ENCODE measurements around the gene COL23A1.
A peak's percentile ranks its signal among the peaks of the same experiment; 100 is the strongest.

The COL23A1 gene

DNA sequence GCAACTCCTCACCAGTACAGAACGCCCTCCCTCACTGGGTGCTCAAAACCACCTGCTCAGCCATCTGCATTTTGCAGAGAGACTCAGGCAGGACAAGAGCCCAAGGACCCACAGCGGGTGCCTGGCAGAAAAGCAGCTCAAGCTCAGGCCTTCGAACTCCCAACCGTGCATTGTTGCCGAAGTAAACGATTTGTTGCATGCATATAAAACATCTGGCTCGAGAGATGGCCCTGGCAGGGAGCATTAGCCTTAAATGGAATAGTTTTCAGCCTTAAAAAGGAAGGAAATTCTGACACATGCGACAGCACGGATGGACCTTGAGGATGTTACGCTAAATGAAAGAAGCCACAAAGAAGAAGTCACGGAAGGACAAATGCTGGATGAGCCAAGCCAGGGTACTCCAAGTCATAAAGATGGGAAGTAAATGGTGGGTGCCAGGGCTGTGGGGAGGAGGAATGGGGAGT, 197.2 kb downstream of the COL23A1 start:
- no peak for DNase-seq (ENCODE audit: low read depth)

DNA sequence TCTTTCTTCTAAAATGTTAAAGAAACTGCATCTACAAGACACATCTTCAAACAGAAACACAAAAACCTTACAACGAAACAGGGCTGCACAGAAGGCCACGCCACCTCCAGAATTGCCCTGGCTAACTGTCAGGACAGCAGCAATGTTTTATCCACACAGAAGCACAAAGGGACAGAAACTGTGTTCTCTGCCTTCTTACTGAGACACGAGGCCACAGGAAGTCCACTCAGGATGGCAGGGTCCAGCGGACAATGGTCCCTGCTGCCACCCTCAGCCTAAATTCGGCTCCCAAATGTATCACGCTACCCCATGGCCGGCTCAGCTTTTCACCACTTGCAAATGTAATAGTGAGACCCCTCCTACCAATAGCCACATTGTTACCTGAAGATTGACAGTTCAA, 197.8 kb downstream of the COL23A1 start:
- DNase-seq (ENCODE audit: low read depth) = no peak

DNA sequence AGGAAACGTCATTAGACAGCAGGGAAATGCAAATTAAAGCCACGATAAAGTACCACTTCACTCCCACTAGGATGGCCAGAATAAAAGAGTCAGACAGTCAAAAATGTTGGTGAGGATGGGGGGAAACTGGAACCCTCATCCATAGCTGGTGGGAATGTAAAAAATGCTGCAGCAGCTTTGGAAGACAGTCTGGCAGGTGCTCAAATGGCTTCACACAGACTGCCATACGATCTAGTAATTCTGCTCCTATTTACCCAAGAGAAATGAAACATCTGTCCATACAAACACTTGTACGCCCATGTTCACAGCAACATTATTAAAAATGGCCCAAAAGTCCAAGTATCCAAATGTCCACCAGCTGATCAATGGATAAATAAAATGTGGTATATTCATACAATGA, 198.7 kb downstream of the COL23A1 start:
- no peak for DNase-seq (ENCODE audit: low read depth)

DNA sequence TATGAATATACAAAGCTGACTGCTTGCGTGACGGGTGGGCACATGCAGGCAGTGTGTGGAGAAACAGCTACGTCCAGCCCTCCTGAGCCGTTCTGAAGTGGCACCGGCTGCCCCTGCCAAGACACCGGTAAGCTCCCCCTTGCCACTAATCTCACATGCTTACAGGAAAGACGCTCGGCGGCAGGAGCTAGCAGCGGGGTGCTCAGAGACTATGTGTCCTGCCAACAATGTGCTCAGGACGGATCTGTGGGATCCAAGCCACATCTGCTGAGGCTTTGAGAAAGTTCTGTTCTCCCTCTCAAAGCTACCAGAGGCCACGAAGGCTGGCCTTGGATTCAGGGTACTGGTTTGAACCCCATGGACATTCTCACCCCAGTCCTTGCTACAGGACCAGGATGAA, 200.4 kb downstream of the COL23A1 start:
- DNase-seq (ENCODE audit: low read depth) = no peak

DNA sequence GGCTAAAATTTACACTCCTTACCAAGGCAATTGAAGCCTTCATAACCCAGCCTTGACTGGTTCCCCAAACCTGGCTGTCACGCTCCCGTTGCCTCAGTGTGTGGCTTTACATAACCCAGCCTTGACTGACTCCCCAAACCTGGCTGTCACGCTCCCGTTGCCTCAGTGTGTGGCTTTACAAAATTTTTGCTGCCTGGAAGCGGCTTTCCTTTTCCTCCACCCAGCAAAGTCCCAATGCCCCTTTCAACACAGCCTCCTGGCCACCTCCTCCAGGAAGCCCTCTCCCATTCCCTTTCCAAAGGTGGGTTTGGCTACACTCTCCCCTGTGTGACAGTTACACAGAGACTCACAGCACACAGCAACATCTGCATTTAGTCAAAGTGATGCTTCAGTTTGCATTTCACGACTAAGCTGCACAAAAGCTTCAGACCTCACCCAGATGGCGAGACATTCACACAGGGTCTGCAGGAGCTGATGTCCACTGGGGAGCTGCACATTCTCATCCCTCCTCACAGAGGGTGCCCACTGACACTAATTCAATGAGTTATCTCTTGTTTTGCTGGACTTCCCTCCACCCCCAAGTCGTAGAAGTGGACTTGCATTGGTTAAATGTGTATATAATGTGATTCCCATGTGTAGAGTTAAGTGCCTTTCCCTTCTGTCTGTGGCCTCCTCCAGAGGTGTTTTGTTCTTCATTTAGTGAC, 201.0 kb downstream of the COL23A1 start:
- DNase-seq (ENCODE audit: low read depth) = no peak

DNA sequence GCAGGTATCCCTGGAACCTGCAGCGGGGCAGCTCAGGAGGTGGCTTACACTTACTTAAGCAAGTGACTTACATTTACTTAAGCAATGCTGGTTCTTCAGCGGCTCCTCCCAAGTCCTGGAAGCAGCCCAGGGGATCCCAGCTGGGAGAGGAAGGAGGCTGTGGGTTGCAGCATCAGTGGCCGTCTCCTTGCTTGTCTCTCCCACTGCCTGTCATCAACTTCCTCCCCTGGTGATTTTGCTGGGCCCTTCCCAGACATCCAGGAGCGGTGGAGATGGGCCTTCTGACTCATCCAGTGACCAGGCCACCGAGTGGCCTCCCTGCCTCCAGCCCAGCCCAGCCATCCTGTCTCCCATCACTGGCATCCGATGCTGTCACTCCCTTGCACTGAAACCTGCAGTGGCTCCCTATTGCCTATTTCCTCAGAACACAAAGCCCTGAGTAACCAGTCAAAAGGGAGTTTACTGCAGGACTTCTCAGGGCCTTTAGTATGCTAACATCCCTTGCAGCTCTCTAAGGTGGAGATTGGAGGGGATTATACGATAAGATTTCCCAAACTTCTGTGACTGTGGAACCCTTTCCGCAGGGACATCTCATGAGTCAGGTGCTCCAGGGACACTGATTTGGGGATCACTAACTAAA, 201.7 kb downstream of the COL23A1 start:
- DNase-seq (ENCODE audit: low read depth) = peak; percentile 9

DNA sequence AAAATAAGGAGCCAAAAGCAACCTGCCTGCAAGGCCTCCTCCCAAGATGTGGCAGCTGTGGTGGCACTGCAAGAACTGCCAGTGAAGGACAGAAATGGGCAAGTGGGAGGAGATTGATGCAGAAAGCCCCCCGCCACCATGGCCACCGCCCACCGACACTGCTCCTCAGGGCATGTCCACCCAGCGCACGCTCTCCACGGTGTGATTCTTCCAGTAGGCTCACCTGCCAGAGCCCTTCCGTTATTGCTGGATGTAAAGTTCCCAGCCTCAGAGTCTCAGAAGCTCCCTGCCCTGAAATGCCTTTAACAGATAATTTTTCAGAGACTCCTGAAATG, 202.4 kb downstream of the COL23A1 start:
- no peak for DNase-seq (ENCODE audit: low read depth)

DNA sequence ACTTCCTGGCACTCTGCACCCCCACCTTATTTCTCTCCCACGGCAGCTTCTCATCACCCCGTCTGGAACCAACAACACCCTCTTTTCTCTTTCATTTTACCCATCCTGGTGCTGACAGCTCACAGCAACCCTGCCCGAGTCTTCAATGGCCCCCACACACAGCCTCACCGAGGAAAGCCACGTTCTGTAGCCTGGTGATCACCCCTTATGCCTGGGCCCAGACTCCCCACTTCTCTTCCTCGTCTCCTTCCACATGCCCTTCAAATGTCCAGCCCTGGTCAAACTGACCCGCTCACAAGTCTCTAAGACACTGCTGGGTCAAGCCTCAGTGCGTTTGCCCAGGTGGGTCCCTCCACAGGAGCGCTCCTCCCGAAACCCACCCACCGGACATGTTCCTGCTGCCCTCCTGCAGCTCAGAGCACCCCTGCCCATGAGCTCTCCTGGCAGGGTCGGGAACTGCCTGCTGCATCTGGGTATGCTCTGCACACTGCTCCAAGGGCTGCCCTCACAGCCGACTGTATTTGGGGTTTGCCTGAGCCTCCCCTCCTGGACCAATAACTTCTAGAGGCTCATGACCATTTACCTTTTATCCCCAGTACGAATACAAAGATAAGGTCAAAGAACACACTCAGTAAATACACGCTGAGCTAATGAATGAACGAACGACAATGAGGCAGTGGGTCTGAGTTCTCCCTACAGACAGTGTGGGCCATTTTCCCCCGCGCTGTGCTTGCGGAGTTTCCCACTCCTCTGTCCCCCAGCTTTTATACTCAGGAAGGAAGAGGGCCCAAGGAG, 202.9 kb downstream of the COL23A1 start:
- no peak for DNase-seq (ENCODE audit: low read depth)

DNA sequence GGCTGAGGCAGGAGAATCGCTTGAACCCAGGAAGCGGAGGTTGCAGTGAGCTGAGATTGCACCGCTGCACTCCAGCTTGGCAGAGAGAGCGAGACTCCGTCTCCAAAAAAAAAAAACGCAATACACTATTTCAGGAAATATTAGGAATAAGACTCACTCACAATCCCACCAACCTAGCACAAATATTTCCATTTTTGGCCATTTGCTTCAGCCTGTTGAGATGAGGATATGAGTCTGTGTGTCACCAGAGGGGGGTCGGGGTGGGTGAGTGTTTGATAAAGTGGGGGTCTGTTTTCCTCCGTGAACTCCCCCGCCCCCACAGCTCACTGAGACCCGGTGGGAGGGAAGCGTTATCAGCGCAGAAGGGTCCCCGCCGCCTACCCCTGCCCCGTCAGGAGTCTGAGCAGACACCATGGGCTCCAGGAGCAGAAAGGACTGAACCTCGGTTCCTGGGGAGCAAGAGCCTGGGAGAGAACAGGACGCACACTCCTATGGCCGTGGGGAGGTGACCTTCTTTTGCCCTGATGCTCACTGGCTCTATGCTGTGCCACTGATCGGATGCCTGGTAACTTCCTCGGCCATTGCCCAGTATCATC, 203.8 kb downstream of the COL23A1 start:
- DNase-seq (ENCODE audit: low read depth) = no peak

DNA sequence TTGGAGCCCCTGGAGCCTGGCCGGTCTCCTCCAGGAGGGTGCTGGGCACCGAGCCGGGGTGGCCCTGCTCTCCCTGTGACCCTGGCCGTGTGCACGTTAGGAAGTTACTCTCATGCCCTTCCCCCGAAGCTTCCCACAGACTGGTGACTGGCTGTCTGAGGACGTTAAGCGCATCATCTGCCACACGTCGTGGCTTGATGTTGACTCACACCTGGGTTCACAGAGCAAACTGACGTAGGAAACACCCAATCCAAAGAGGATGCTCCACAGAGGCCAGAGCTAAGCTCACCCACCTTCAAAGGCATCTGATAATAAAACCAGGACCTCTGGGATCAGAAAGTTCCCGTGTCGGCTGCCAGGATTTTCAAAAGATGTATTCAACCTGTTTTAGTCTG, 204.7 kb downstream of the COL23A1 start:
- DNase-seq (ENCODE audit: low read depth) = peak; percentile 5

DNA sequence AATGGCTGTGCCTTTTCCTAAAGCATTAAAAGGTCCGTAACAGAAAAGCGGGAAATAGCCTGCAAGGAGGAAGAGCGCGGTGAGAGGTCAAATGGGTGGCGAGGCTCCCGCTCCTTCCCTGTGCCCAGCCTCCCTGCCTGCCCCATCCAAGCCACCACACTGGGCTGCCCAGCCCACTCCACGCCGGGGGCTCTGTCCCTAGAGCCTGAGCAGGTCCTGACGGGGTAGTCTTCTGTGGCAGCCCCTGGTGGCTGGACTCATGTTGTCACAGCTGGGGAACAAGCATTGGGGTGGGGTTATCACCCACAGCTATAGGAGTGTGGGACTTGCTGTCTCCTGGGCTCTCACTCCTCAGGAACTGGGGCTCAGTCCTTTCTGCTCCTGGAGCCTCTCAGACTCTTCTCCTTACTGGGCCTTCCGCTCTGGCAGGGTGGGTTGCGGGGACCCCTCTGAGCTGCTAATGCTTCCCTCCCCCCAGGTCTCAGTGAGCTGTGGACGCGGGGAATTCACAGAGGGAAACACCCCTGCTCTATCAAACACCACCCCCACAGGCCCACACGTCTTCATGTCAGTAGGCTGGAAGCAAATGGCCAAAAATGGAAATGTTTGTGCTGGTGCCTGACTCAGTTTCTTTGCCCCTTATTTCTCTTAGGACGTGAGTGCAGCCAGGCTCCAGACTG, 205.2 kb downstream of the COL23A1 start:
- no peak for DNase-seq (ENCODE audit: low read depth)

DNA sequence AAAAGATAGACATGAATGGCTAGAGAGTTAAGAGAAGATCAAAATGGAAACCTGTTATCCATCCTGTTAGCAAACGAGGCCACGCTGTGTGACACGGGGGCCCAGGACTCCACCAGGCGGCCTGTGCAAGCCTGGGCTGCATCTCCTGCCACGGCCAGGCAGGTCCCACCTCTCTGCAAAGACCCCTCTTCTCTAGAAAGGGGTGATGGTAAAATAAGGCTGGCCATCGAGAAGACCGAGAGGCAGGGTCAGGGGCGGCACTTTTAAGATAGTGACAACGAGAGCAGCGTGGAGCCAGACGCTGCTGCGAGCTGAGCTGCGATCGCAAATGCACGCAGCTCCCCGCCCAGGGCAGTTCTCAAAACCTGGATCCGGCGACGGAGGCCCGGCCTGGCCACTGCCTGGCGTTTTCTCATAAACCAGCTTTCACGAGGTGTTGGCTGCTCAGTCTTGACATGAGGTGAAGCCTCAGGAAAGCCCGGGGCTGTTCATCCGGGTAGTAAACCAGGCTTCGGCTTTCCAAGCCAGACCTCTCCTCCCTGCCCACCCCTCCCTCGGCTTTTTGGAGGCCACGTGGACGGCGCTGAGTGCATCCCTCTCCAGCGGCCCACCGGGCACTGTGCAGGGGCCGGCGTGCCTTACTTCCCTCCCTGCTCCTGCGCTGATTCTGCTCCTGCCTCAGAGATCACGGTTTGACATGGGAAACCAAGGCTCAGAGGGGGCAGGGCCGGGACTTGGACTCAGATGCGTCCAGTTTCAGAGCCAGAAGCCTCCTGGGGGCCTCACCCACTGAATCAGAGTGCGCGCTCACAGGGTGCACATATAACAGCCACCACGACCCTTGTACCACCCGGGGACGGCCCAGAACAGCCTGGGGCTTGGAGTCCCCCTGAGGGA, 206.0 kb downstream of the COL23A1 start:
- DNase-seq (ENCODE audit: low read depth) = no peak

DNA sequence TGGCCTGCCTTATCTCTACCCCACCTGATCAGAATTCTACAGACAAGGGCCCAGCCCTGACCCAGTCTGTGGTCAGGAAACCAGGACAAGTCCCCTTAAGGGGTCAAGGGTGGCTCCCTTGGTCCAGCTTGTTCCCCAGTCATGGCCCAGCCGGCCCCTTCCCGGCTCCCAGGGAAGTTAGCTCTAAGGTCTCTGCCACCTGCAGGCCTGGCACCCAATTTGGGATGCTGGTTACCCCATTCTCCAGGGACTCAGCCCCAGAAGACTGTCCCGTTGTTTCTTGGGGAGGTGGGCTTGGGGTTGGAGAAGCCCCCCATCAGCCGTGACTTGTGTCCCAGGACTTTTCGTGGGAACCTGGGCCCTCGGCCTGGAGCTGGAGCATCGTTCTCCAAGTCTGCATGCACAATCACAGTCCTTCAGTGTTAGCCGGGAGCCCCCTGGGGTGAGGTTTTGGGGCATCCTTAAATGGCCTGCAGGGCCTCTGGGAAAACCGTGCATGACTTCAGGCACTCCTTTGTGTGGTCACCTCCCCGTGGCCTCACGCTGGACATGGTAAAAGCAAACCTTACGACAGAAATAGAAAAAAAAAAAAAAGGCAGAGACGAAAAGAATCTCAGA, 206.8 kb downstream of the COL23A1 start:
- no peak for DNase-seq (ENCODE audit: low read depth)

DNA sequence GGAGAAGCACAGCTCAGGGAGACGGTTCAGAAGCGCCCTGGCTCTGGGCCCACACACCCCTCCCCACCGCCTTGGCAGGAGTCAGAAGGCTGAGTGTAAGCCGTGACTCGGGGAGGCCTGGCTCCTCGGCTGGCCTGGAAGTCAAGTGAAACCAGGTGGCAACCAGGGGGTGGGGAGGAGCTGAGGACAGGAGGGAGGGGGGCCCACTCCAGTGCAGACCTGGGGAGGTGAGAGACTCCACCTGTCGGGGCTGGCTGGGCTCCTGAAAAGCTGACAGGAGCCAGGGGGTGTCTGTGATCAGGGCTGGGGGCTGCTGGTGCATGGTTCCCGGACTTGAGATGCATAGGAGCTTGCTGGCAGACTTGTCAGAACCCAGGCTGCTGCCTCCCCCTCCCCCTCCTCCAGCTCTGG, 207.4 kb downstream of the COL23A1 start:
- DNase-seq (ENCODE audit: low read depth) = no peak

DNA sequence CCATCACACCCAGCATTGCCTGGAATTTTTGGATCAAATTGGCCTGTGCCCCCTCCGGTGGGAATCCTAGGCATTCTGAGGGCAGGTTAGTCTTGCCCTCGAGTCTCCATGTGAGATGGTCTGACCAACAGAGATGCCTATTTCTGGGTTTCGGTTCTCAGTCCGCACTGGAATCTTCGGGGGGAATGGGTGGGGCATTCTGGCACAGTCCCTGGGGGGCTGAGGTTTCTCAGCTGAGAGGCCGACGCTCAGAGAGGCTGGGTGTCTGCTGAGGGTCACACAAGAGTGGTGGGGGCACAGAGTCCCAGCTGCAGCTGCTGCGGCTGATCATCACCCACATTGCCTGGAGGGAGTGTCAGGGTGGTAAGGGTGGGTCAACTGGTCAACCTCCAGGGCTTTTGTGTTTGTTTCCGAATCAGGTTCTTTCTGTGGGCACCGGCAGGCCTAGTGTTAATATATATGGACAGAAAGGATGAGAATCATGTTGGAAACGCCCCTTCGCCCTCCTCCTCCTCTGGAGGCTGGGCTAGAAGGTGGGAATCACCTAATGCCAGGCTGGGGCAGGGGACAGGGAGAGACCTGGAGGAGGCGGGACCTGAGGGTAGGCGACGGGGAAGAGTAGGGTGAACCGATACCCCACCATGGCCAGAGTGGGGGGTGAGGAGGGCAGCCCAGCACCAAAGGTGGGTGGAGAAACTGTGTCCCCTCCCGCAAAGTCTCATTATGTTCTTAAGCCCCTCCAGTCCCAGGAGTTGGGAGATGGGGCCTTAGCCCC, 208.1 kb downstream of the COL23A1 start:
- DNase-seq (ENCODE audit: low read depth) = no peak

DNA sequence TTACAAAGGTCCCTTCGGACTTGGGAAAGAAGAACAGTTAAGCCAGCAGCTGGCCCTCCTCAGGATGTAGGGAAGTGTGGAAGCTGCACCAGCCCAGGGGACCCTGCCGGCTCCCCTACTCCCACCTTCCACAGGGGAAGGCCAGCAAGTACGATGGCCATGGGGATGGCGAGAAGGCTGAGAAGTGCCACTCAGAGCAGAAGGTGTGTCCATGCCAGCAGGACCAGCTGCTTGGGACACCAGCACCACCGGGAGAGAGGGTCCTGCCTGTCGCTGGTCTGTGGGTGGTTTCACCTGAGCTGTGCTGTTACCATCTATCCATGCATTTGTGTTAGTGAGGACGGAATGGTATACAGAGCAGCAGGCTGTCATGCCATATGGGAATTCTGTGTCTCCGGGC, 209.0 kb downstream of the COL23A1 start:
- DNase-seq (ENCODE audit: low read depth) = no peak

DNA sequence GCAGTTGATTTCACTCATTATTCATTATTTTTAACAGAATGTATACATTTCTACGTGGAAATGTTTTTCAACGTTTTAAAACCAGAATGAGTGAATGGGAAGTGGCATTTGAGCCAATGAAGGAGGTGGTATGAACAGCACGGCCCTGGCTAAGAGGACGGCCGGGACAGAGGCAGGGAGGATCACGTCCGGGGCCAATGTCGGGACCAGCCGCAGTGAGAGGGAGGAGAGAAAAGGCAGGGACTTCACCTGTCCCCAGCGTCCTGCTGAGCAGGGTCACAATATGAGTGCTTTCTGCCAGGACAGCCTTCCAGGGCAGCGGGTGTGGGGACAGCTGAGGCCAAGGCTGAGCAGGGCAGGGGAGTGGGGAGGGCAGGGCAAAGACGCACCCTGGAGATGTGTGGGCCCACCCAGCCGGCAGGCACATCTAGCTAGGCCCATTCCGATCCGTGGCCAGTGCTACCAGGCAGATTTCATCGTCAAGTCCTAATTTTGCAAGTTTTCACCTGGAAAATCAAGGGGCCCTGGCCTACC, 209.6 kb downstream of the COL23A1 start:
- no peak for DNase-seq (ENCODE audit: low read depth)

DNA sequence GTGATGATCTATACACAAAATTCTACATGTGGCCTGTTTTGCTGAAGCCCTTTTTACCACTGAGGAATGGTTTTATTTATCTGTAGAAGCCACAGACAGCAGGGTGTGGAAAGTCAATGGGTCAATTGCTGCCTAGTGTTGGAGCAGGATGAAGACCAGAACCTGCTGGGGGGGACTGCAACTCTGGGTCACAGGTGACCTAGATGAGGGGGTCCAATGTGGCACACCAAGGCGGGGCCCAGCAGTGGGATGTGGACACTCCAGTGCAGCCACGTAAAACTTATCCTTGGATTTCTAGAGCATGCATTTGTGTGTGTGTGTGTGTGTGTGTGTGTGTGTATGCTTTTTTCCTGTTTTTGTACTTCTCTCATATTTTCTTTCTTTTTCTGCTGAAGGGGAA, 210.1 kb downstream of the COL23A1 start:
- no peak for DNase-seq (ENCODE audit: low read depth)

Measured in iris pigment epithelial cell (primary cell).